ENCODE results near the gene KCNK10. TPM values are rescaled to one million over a fixed set of nuclear protein-coding genes. Genes with fewer than 3 reads are reported as not detected.

The KCNK10 gene
- total and polyA plus RNA-seq, 7 donors: under 0.01 TPM; not detected in 6

DNA sequence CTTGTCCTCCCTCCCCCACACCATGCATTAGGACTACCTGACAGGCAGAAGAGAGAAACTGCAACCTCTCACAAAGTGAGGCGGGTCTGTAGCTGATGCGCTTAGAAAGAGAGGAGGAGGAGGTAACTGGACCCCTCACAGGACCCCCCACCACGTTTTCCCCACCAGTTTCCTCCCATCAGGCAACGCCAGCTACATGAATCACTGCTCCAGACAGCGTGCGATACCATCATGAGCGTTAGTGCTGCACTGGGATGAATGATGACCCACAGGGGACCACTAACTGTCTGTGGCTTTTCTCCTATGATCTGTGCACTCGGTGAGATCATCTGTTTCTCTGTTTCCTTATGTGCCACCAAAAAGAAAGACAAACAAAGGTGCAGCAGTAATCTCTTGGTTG is 77.7 kb downstream of the KCNK10 start:
- TF ChIP-seq, protein P1, sequence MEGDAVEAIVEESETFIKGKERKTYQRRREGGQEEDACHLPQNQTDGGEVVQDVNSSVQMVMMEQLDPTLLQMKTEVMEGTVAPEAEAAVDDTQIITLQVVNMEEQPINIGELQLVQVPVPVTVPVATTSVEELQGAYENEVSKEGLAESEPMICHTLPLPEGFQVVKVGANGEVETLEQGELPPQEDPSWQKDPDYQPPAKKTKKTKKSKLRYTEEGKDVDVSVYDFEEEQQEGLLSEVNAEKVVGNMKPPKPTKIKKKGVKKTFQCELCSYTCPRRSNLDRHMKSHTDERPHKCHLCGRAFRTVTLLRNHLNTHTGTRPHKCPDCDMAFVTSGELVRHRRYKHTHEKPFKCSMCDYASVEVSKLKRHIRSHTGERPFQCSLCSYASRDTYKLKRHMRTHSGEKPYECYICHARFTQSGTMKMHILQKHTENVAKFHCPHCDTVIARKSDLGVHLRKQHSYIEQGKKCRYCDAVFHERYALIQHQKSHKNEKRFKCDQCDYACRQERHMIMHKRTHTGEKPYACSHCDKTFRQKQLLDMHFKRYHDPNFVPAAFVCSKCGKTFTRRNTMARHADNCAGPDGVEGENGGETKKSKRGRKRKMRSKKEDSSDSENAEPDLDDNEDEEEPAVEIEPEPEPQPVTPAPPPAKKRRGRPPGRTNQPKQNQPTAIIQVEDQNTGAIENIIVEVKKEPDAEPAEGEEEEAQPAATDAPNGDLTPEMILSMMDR (IDR thresholded peaks at IDR 0.05): no peak
- DNase-seq (no peak), ATAC-seq (no peak)
- Histone ChIP-seq H3K9me3 (no peaks in the 10 kb centered on the region), H3K27ac (no peak overlapping the region), H3K4me3 (no peak overlapping the region), H3K4me1 (no peaks in the 10 kb centered on the region), H3K27me3 (ENCODE audit: insufficient read depth in 3 of 3, low read length in 2 of 3) (no peaks in the 10 kb centered on the region), H3K36me3 (ENCODE audit: insufficient read depth in 1 of 2, low read depth in 1 of 2) (no peaks in the 10 kb centered on the region)
- 5 to 23% (median 12%) methylated on average over 6 to 8 of the region's 8 CpGs for WGBS, 3 donors
- intact Hi-C loops (cut with DNase I): no loop called here

DNA sequence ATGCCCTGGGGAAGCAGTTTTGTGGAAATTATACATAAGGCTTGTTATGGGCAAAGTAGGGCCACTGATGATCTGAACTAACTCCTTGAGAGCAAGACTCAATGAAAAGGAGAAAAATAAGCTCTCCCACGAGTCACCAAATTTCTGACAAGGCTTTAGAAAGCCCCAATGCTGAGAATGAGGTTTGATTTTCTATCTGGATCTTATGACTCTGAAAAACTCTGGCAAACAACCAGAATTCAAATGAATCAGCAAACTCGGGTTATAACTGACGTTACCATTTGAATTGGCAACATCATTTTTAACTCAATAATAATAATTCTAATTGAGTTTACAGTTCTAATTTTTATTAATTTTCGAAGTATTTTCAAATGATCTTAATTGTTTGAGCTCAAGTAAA is 79.1 kb downstream of the KCNK10 start:
- Histone ChIP-seq H3K27ac (no peak overlapping the region), H3K9me3 (no peaks in the 10 kb centered on the region), H3K4me3 (no peak overlapping the region), H3K4me1 (no peaks in the 10 kb centered on the region), H3K27me3 (ENCODE audit: insufficient read depth in 3 of 3, low read length in 2 of 3) (no peaks in the 10 kb centered on the region), H3K36me3 (ENCODE audit: insufficient read depth in 1 of 2, low read depth in 1 of 2) (no peaks in the 10 kb centered on the region)
- ATAC-seq: no peak
- no peak for DNase-seq
- WGBS, 3 donors: 36 to 48% (median 41%) methylated on average over 4 of the region's 4 CpGs
- intact Hi-C loops (cut with DNase I): no loop called here
- TF ChIP-seq, protein P1 (IDR thresholded peaks at IDR 0.05): no peak

DNA sequence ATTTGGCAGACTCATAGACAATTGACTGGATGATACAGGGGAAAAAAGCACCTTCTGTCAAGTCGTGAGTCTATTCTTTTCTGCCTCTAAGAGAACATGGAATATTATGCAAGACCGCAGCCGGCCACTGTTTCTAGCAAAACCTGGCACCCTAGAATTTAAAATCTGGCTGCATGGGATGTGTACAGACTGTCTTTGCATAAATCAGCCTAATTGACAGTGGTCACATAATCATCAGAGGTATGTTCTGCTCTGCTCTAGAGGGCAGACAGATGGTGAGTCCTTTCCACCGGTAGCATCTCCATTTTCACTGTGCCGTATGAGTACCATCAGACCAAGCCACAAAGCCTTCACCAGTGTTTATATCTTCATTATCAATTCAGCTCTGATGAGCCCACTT is 80.6 kb downstream of the KCNK10 start:
- H3K36me3 ChIP-seq (ENCODE audit: insufficient read depth in 1 of 2, low read depth in 1 of 2): no peaks in the 10 kb centered on the region
- intact Hi-C loops (cut with DNase I): no loop called here
- H3K4me1 ChIP-seq: no peaks in the 10 kb centered on the region
- no peaks in the 10 kb centered on the region for H3K27me3 ChIP-seq (ENCODE audit: insufficient read depth in 3 of 3, low read length in 2 of 3)
- ATAC-seq: no peak
- H3K27ac ChIP-seq: no peak overlapping the region
- no peak overlapping the region for H3K4me3 ChIP-seq
- no peak for DNase-seq
- WGBS, 3 donors: 86 to 90% (median 87%) methylated on average over 5 of the region's 5 CpGs
- H3K9me3 ChIP-seq: no peaks in the 10 kb centered on the region
- TF ChIP-seq, protein P1 (IDR thresholded peaks at IDR 0.05): no peak

DNA sequence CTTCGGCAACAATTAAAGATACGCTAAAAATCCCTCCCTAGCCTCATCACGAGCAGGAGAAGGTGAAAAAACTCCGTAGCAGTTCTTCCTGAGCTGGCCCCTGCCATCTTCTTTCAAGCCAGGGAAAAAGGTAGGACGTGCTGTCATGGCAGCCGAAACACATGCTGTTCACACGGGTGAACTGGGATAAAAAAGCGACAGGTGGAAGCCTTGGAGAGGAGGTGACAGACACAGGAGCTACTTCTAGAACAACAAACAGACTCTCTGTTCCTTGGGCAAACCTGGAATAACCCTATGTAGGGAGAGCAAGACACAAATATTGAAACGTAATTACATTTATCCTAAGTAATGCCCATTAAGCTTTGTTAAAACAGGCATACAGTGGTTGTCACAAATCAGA is 81.3 kb downstream of the KCNK10 start:
- H3K27me3 ChIP-seq (ENCODE audit: insufficient read depth in 3 of 3, low read length in 2 of 3): no peaks in the 10 kb centered on the region
- H3K4me3 ChIP-seq: no peak overlapping the region
- 72 to 80% (median 75%) methylated on average over 9 of the region's 9 CpGs for WGBS, 3 donors
- no peaks in the 10 kb centered on the region for H3K4me1 ChIP-seq
- DNase-seq: no peak
- H3K9me3 ChIP-seq: no peaks in the 10 kb centered on the region
- TF ChIP-seq, protein P1 (IDR thresholded peaks at IDR 0.05): no peak
- ATAC-seq: no peak
- no peaks in the 10 kb centered on the region for H3K36me3 ChIP-seq (ENCODE audit: insufficient read depth in 1 of 2, low read depth in 1 of 2)
- intact Hi-C loops (cut with DNase I): no loop called here
- no peak overlapping the region for H3K27ac ChIP-seq

DNA sequence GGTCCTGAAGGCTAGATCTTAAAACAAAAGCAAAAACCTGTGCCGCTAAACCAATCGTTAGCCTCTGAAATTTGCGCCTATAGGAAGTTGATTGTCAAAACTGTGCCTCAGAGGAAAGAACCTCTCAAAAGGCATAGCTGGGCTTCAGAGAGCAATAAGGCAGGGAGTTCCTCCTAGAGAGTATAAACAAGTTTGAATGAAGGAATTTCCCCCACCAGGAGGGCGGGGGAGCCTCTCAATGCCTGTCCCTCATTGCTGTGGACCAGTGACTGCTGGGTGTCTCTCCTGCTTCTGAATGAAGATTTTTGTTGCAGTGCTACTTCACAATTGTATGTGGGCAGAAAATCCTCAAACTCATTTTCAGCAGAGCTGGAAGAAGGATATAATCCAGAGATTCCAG is 88.6 kb downstream of the KCNK10 start:
- intact Hi-C loops (cut with DNase I): no loop called here
- ATAC-seq (no peak), DNase-seq (no peak)
- TF ChIP-seq, protein P1 (IDR thresholded peaks at IDR 0.05): no peak
- Histone ChIP-seq H3K36me3 (ENCODE audit: insufficient read depth in 1 of 2, low read depth in 1 of 2) (no peaks in the 10 kb centered on the region), H3K9me3 (no peaks in the 10 kb centered on the region), H3K4me3 (no peak overlapping the region), H3K4me1 (no peaks in the 10 kb centered on the region), H3K27me3 (ENCODE audit: insufficient read depth in 3 of 3, low read length in 2 of 3) (no peaks in the 10 kb centered on the region), H3K27ac (no peak overlapping the region)
- 75 to 85% (median 82%) methylated on average over 4 of the region's 4 CpGs for WGBS, 3 donors
